BJ (cell line): ENCODE data around the gene LAMA2. TPM values are rescaled to one million over a fixed set of nuclear protein-coding genes. Genes with fewer than 3 reads are reported as not detected.
"Not testable (repeated sequence)": the region's sequence is repeated elsewhere in the genome, so short reads cannot be mapped to it uniquely, and the experiment has no call there.

Experiments used
- CTCF ChIA-PET: fragments of 350-600 bp; formaldehyde crosslinking; extraction: SDS; loops from one replicate; lab custom pipeline; 2021; ENCODE audit warnings: antibody characterized with exemption, inconsistent platforms; lab: Yijun Ruan, JAX
- POLR2A ChIA-PET: fragments of 300-600 bp; sonication (Branson Sonifier 250); formaldehyde crosslinking; extraction: SDS; loops from one replicate; lab custom pipeline; 2021; ENCODE audit warnings: antibody characterized with exemption; lab: Charles Lee
- DNase-seq: peaks from one replicate; pipeline ENCODE4 v3.0.0-alpha.2; 2011; ENCODE audit warnings: low read depth
- H3K27me3 ChIP-seq: 2 replicates; pipeline ENCODE4 v1.6.0; 2011; ENCODE audit warnings: low read length; ENCODE audit not compliant: control insufficient read depth, insufficient read depth
- H3K36me3 ChIP-seq: 2 replicates; pipeline ENCODE4 v1.5.1; 2011; ENCODE audit warnings: low read length; ENCODE audit not compliant: control insufficient read depth, insufficient read depth
- H3K4me3 ChIP-seq: 2 replicates; pipeline ENCODE4 v1.5.1; 2011; ENCODE audit warnings: low read depth, mild to moderate bottlenecking, control low read depth, low read length
- polyA plus RNA-seq: library from polyadenylated mRNA; depleted of rRNA; stranded (reverse); fragments of >200 nt; gene quantifications from 2 replicates; pipeline ENCODE4 v1.2.3, GENCODE V29; 2011
- TF ChIP-seq, protein P1 (sequence below): IDR thresholded peaks from 2 replicates; pipeline ENCODE4 v1.5.1; 2011; ENCODE audit warnings: low read depth, mild to moderate bottlenecking, control low read depth, inconsistent platforms, low read length, moderate library complexity; ENCODE audit not compliant: insufficient read depth

The LAMA2 gene
- polyA plus RNA-seq, 1 experiment = 50.0 TPM

DNA sequence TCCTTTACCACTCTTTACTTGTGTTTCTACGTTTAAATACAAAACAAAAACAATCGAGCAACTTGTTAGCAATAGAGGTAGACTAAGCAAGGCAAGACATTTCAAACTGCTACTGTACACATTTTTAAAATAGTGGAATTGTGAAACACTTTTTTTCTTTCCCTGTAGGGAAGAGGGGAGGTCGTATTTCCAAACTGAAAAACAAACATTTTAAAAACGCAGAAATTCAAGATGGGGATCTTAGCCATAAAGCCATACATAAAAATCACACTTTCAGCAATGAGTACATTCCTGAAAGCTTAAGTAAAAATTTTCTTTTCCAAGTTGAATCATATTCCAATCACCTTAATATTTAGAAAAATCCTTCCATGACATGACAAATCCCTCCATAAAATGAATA is 267.6 kb downstream of the LAMA2 start:
- TF ChIP-seq, protein P1, sequence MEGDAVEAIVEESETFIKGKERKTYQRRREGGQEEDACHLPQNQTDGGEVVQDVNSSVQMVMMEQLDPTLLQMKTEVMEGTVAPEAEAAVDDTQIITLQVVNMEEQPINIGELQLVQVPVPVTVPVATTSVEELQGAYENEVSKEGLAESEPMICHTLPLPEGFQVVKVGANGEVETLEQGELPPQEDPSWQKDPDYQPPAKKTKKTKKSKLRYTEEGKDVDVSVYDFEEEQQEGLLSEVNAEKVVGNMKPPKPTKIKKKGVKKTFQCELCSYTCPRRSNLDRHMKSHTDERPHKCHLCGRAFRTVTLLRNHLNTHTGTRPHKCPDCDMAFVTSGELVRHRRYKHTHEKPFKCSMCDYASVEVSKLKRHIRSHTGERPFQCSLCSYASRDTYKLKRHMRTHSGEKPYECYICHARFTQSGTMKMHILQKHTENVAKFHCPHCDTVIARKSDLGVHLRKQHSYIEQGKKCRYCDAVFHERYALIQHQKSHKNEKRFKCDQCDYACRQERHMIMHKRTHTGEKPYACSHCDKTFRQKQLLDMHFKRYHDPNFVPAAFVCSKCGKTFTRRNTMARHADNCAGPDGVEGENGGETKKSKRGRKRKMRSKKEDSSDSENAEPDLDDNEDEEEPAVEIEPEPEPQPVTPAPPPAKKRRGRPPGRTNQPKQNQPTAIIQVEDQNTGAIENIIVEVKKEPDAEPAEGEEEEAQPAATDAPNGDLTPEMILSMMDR = no peak
- ChIA-PET CTCF (interaction anchor here (0.9 kb wide), 1 partner anchor 99 kb away, joined by 3 read pairs; no protein-coding TSS in a partner anchor), POLR2A (no interaction called here)
- no peaks in the 10 kb centered on the region for H3K36me3 ChIP-seq
- H3K4me3 ChIP-seq = no peak overlapping the region
- DNase-seq = no peak
- no peaks in the 10 kb centered on the region for H3K27me3 ChIP-seq

DNA sequence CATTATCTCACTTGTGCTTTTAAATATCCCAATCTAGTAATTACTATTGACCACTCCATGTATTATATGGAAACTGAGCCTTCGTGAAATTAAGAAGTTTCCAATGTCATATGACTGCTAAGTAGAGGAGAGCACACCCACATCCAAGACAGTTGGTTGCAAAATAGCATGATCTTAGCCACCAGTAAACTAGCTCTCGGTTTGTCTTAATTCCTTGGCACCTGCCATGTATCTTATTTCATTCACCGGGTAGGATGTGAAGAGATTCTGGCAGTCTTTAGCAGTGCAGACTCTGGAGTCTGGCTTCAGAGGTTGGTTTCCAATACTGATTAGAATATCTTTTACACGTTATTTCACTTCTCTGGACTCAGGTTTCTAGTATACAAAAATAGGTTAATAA is 270.3 kb downstream of the LAMA2 start:
- H3K27me3 ChIP-seq = no peaks in the 10 kb centered on the region
- TF ChIP-seq, protein P1 = no peak
- POLR2A ChIA-PET = no interaction called here
- H3K4me3 ChIP-seq = no peak overlapping the region
- CTCF ChIA-PET = no interaction called here
- DNase-seq = no peak
- no peaks in the 10 kb centered on the region for H3K36me3 ChIP-seq

DNA sequence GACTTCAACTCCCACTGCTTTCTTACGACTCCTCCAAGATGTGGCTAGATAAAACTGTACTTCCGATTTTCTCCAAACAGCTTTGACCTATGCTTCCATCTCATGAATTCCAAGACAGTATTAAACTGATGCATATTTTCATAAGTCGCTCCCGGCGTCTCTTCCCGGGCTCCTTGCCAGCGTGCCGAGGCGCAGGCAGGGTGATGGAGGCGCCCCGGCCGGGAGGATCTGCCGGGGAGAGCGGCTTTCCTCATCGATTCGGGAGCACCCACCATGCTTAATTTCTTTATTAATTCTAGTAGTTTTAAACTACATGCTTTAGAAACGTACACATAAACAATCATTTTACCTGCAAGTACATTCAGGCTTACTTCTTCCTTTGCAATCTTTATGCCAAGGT is 276.3 kb downstream of the LAMA2 start:
- POLR2A ChIA-PET = not testable (repeated sequence)

DNA sequence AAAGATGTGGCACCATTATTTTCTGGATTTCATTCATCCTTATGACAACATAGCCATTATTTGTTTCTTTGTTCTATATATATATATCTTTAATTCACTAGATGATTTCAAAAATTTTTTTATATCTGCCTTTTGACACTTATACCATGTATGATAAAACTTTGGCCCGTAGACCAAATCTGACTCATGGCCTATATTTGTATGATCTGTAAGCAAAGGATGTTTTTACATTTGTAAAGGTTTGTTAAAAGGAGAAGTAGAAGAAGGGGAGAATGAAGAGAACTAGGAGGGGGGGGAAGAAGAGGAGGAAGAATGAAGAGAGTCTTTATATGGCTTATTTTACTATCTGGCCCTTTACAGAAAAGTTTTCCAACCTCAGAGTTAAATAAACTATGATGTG is 279.7 kb downstream of the LAMA2 start:
- TF ChIP-seq, protein P1 = no peak
- H3K4me3 ChIP-seq = no peak overlapping the region
- no peaks in the 10 kb centered on the region for H3K36me3 ChIP-seq
- ChIA-PET POLR2A (no interaction called here), CTCF (no interaction called here)
- DNase-seq = no peak
- H3K27me3 ChIP-seq = no peaks in the 10 kb centered on the region

More for the DNA sequence above, 276.3 kb downstream of the LAMA2 start:
- H3K27me3 ChIP-seq, H3K4me3 ChIP-seq, DNase-seq, H3K36me3 ChIP-seq, CTCF ChIA-PET: not testable (repeated sequence)

DNA sequence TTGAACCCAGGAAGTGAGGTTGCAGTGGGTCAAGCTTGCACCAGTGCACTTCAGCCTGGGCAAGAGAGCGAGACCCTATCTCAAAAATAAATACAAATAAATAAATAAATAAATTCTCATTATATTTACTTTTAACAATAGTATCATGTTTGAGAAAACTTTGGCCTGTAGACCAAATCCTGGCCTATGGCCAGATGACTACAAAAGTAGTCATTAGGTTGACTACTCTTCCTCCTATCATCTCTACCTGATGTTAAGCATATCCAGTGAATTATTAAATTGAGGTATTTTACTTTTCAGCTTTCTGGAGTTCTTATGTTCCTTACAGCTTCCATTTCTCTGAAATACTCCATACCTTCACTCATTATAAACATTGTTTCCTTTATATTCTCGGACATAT is 280.6 kb downstream of the LAMA2 start:
- CTCF ChIA-PET = no interaction called here
- H3K27me3 ChIP-seq = no peaks in the 10 kb centered on the region
- TF ChIP-seq, protein P1 = no peak
- POLR2A ChIA-PET = no interaction called here
- H3K4me3 ChIP-seq = no peak overlapping the region
- no peak for DNase-seq
- H3K36me3 ChIP-seq = no peaks in the 10 kb centered on the region

DNA sequence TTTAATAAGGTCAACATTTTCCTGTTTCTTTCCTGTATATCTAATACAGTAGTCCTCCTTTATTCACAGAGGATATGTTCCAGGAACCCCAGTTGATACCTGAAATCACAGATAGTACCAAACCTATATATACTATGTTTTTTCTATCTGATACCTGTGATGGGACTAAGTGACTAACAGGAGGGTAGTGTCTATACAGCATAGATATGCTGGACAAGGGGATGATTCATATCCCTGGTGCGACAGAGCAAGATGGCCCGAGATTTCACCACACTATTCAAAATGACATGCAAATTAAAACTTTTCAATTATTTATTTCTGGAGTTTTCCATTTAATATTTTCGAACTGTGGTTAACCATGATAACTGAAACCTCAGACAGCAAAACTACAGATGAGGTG is 281.1 kb downstream of the LAMA2 start:
- CTCF ChIA-PET = no interaction called here
- POLR2A ChIA-PET = no interaction called here
- Histone ChIP-seq H3K36me3 (no peaks in the 10 kb centered on the region), H3K27me3 (no peaks in the 10 kb centered on the region), H3K4me3 (no peak overlapping the region)
- DNase-seq = no peak
- TF ChIP-seq, protein P1 = no peak

DNA sequence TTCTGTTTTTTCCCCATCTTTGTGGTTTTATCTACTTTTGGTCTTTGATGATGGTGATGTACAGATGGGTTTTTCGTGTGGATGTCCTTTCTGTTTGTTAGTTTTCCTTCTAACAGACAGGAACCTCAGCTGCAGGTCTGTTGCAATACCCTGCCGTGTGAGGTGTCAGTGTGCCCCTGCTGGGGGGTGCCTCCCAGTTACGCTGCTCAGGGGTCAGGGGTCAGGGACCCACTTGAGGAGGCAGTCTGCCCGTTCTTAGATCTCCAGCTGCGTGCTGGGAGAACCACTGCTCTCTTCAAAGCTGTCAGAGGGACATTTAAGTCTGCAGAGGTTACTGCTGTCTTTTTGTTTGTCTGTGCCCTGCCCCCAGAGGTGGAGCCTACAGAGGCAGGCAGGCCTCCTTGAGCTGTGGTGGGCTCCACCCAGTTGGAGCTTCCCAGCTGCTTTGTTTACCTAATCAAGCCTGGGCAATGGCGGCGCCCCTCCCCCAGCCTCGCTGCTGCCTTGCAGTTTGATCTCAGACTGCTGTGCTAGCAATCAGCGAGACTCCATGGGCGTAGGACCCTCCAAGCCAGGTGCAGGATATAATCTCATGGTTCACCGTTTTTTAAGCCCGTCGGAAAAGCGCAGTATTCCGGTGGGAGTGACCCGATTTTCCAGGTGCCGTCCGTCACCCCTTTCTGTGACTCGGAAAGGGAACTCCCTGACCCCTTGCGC is 289.5 kb downstream of the LAMA2 start:
- DNase-seq, CTCF ChIA-PET, POLR2A ChIA-PET, H3K27me3 ChIP-seq, H3K4me3 ChIP-seq, H3K36me3 ChIP-seq: not testable (repeated sequence)
